H1 (cell line): Measurements from ENCODE around the gene SLC39A6. TPM values are rescaled to one million over a fixed set of nuclear protein-coding genes. Genes with fewer than 3 reads are reported as not detected.

Experiments
- CTCF ChIA-PET: fragments of 300-600 bp; sonication (Branson Sonifier 250); formaldehyde crosslinking; loops from one replicate; lab custom pipeline; 2021; ENCODE audit not compliant: partially characterized antibody; lab: Charles Lee
- POLR2A ChIA-PET: fragments of 300-600 bp; sonication (Branson Sonifier 250); formaldehyde crosslinking; loops from one replicate; lab custom pipeline; 2021; ENCODE audit warnings: inconsistent platforms; ENCODE audit not compliant: partially characterized antibody; lab: Charles Lee
- DNase-seq, 2 experiments: peaks; one replicate each; pipeline versions ENCODE4 v3.0.0 to v3.0.0-alpha.2; 2010 to 2022; ENCODE audit warnings: low spot score in 2 of 2, low read depth in 1 of 2, mixed read lengths in 1 of 2
- FAIRE-seq: peaks from 2 replicates; lab custom pipeline; 2011; peaks lifted over from hg19 to GRCh38; lab: Jason Lieb, UNC
- H2AFZ ChIP-seq: 2 replicates; pipeline ENCODE4 v1.8.1; 2012; ENCODE audit warnings: low read length, inconsistent platforms
- H2AK5ac ChIP-seq: 2 replicates; pipeline ENCODE4 v1.6.1; 2013; ENCODE audit warnings: low read depth, low read length
- H2BK120ac ChIP-seq: replicated peaks from 2 replicates; pipeline ENCODE3; 2013; ENCODE audit warnings: low read depth, low read length, inconsistent platforms
- H2BK12ac ChIP-seq: 2 replicates; pipeline ENCODE4 v1.6.1; 2013; ENCODE audit warnings: low read depth, low read length
- H2BK15ac ChIP-seq: 2 replicates; pipeline ENCODE4 v1.6.1; 2013; ENCODE audit warnings: low read length
- H2BK20ac ChIP-seq: 2 replicates; pipeline ENCODE4 v1.6.1; 2013; ENCODE audit warnings: low read length
- H2BK5ac ChIP-seq: 2 replicates; pipeline ENCODE4 v1.6.1; 2013; ENCODE audit warnings: low read depth, low read length
- H3K14ac ChIP-seq: 2 replicates; pipeline ENCODE4 v1.6.1; 2013; ENCODE audit warnings: inconsistent platforms; ENCODE audit not compliant: insufficient read length
- H3K18ac ChIP-seq: 2 replicates; pipeline ENCODE4 v1.6.1; 2013; ENCODE audit warnings: low read length; ENCODE audit errors: extremely low read depth
- H3K23ac ChIP-seq: 2 replicates; pipeline ENCODE4 v1.6.1; 2013; ENCODE audit warnings: inconsistent platforms; ENCODE audit not compliant: insufficient read length
- H3K23me2 ChIP-seq: 2 replicates; pipeline ENCODE4 v1.6.1; 2013; ENCODE audit warnings: low read depth, low read length
- H3K27ac ChIP-seq: 2 replicates; pipeline ENCODE4 v1.6.1; 2011; ENCODE audit warnings: low read depth, low read length, inconsistent platforms
- H3K27me3 ChIP-seq, 4 experiments: replicated peaks in 1 of 4; 1 replicate in 1 of 4; 2 replicates in 3 of 4; pipeline versions ENCODE4 v1.6.1 to v1.8.1; 2011 to 2013; ENCODE audit warnings: low read length in 3 of 4, mild to moderate bottlenecking in 3 of 4, inconsistent platforms in 2 of 4, mixed read lengths in 2 of 4, moderate library complexity in 1 of 4; ENCODE audit not compliant: control insufficient read depth in 3 of 4, insufficient read depth in 3 of 4; ENCODE audit errors: extremely low read depth in 1 of 4
- H3K36me3 ChIP-seq, 4 experiments: 2 replicates each; pipeline versions ENCODE4 v1.6.1 to v1.8.1; 2011 to 2013; ENCODE audit warnings: mild to moderate bottlenecking in 4 of 4, low read length in 3 of 4, moderate library complexity in 2 of 4, control low read depth in 1 of 4, inconsistent platforms in 1 of 4; ENCODE audit not compliant: insufficient read depth in 4 of 4, control insufficient read depth in 2 of 4
- H3K4ac ChIP-seq: replicated peaks from 2 replicates; pipeline ENCODE3; 2013; ENCODE audit warnings: low read length, low read depth, mixed read lengths, inconsistent platforms; ENCODE audit not compliant: insufficient read length
- H3K4me1 ChIP-seq, 4 experiments: replicated peaks in 1 of 4; 1 replicate in 1 of 4; 2 replicates in 3 of 4; pipeline versions ENCODE4 v1.6.1 to v1.8.1; 2011 to 2013; ENCODE audit warnings: low read length in 3 of 4, inconsistent platforms in 2 of 4, mixed read lengths in 1 of 4; ENCODE audit not compliant: insufficient read depth in 4 of 4, control insufficient read depth in 3 of 4
- H3K4me2 ChIP-seq, 2 experiments: 2 replicates each; pipeline versions ENCODE4 v1.6.1 to v1.8.1; 2011 to 2013; ENCODE audit warnings: low read depth in 2 of 2, low read length in 2 of 2, control low read depth in 1 of 2, inconsistent platforms in 1 of 2, mild to moderate bottlenecking in 1 of 2; ENCODE audit not compliant: insufficient read depth in 1 of 2
- H3K4me3 ChIP-seq, 4 experiments: fragments of 200-600, 300-600 bp in 1 of 4; sonication (generic), shearing (Covaris generic), sonication (Bioruptor Twin) in 1 of 4; 2 replicates each; pipeline versions ENCODE4 v1.5.1 to v1.8.1; 2011 to 2016; ENCODE audit warnings: low read length in 4 of 4, low read depth in 3 of 4, control low read depth in 2 of 4, inconsistent platforms in 2 of 4, mild to moderate bottlenecking in 2 of 4, mixed read lengths in 1 of 4, moderate library complexity in 1 of 4; ENCODE audit not compliant: insufficient read depth in 2 of 4; ENCODE audit errors: extremely low read depth in 1 of 4
- H3K56ac ChIP-seq: replicated peaks from 2 replicates; pipeline ENCODE3; 2013; ENCODE audit warnings: low read depth, mild to moderate bottlenecking, mixed read lengths, low read length, inconsistent platforms; ENCODE audit not compliant: insufficient read length
- H3K79me1 ChIP-seq: 2 replicates; pipeline ENCODE4 v1.6.1; 2013; ENCODE audit warnings: low read depth, low read length, control low read depth
- H3K79me2 ChIP-seq, 2 experiments: 2 replicates each; pipeline versions ENCODE4 v1.6.1 to v1.8.1; 2012 to 2013; ENCODE audit warnings: low read length in 2 of 2, mild to moderate bottlenecking in 2 of 2, inconsistent platforms in 1 of 2; ENCODE audit not compliant: insufficient read depth in 2 of 2, control insufficient read depth in 1 of 2
- H3K9ac ChIP-seq, 4 experiments: replicated peaks in 1 of 4; 1 replicate in 1 of 4; 2 replicates in 3 of 4; pipeline versions ENCODE4 v1.6.1 to v1.8.1; 2011 to 2013; ENCODE audit warnings: low read depth in 3 of 4, low read length in 3 of 4, control low read depth in 2 of 4, mild to moderate bottlenecking in 2 of 4, moderate library complexity in 2 of 4, inconsistent platforms in 1 of 4; ENCODE audit errors: extremely low read depth in 1 of 4
- H3K9me3 ChIP-seq, 2 experiments: 2 replicates each; pipeline versions ENCODE4 v1.6.1 to v1.8.1; 2012 to 2013; ENCODE audit warnings: mild to moderate bottlenecking in 2 of 2, moderate library complexity in 2 of 2, control low read depth in 1 of 2, inconsistent platforms in 1 of 2, low read depth in 1 of 2, low read length in 1 of 2, mixed read lengths in 1 of 2; ENCODE audit not compliant: insufficient read depth in 2 of 2
- H4K20me1 ChIP-seq, 2 experiments: replicated peaks in 1 of 2; 2 replicates each; pipeline versions ENCODE3 to v1.8.1; 2011 to 2013; ENCODE audit warnings: inconsistent platforms in 2 of 2, low read length in 2 of 2, mild to moderate bottlenecking in 1 of 2; ENCODE audit not compliant: insufficient read depth in 2 of 2, control insufficient read depth in 1 of 2
- H4K5ac ChIP-seq: 2 replicates; pipeline ENCODE4 v1.6.1; 2013; ENCODE audit warnings: low read length, low read depth, mixed read lengths, inconsistent platforms; ENCODE audit not compliant: insufficient read length
- H4K8ac ChIP-seq: 2 replicates; pipeline ENCODE4 v1.8.0; 2013; ENCODE audit warnings: mild to moderate bottlenecking, moderate library complexity, low read length, inconsistent platforms; ENCODE audit not compliant: insufficient read depth; ENCODE audit errors: extremely low read depth
- H4K91ac ChIP-seq: replicated peaks from 2 replicates; pipeline ENCODE3; 2013; ENCODE audit warnings: low read length, mixed read lengths, inconsistent platforms; ENCODE audit not compliant: insufficient read length
- ASH2L ChIP-seq: fragments of 200-600, 300-600 bp; sonication (generic); IDR thresholded peaks from one replicate; pipeline ENCODE4 v1.7.1; 2017; ENCODE audit warnings: low read length
- BACH1 ChIP-seq: IDR thresholded peaks from 2 replicates; pipeline ENCODE4 v1.6.1; 2012; ENCODE audit warnings: low read length, improper control_type of control experiment
- BCL11A ChIP-seq, 2 experiments: IDR thresholded peaks; one replicate each; pipeline ENCODE4 v1.6.1; 2011; ENCODE audit warnings: low read depth in 2 of 2, low read length in 2 of 2, mild to moderate bottlenecking in 2 of 2
- CBX5 ChIP-seq: fragments of 300-800, 300-1000 bp; sonication (generic); IDR thresholded peaks from 2 replicates; pipeline ENCODE4 v1.7.1; 2016; ENCODE audit warnings: antibody characterized with exemption, low read length, low read depth
- E2F6 ChIP-seq: IDR thresholded peaks from 2 replicates; pipeline ENCODE4 v1.6.1; 2012; ENCODE audit warnings: inconsistent platforms
- EP300 ChIP-seq, 2 experiments: IDR thresholded peaks; 1 replicate in 1 of 2; 2 replicates in 1 of 2; pipeline ENCODE4 v1.6.1; 2011 to 2012; ENCODE audit warnings: low read depth in 2 of 2, low read length in 2 of 2, mild to moderate bottlenecking in 2 of 2, borderline replicate concordance in 1 of 2, inconsistent platforms in 1 of 2, moderate library complexity in 1 of 2
- FOSL1 ChIP-seq: IDR thresholded peaks from 2 replicates; pipeline ENCODE4 v1.6.1; 2011; ENCODE audit warnings: mild to moderate bottlenecking, low read depth, low read length, moderate library complexity; ENCODE audit not compliant: insufficient read depth
- GTF2F1 ChIP-seq: IDR thresholded peaks from 2 replicates; pipeline ENCODE4 v1.6.1; 2012; ENCODE audit warnings: low read depth, low read length, improper control_type of control experiment, borderline replicate concordance
- JUND ChIP-seq: IDR thresholded peaks from 2 replicates; pipeline ENCODE4 v1.6.1; 2011; ENCODE audit warnings: mild to moderate bottlenecking, improper control_type of control experiment, low read length
- KDM1A ChIP-seq: fragments of 200-600, 300-600 bp; sonication (generic); IDR thresholded peaks from 2 replicates; pipeline ENCODE4 v1.7.1; 2016; ENCODE audit warnings: mild to moderate bottlenecking, low read length, borderline replicate concordance
- KDM4A ChIP-seq: IDR thresholded peaks from one replicate; pipeline ENCODE4 v1.7.1; 2012; ENCODE audit warnings: low read depth, mild to moderate bottlenecking, moderate library complexity, low read length, inconsistent platforms; ENCODE audit not compliant: severe bottlenecking
- SAP30 ChIP-seq: fragments of 300-600 bp; sonication (generic); IDR thresholded peaks from 2 replicates; pipeline ENCODE4 v1.7.1; 2012; ENCODE audit warnings: low read length, moderate library complexity, mild to moderate bottlenecking, inconsistent platforms; ENCODE audit not compliant: insufficient read depth, insufficient replicate concordance
- SRF ChIP-seq: IDR thresholded peaks from 2 replicates; pipeline ENCODE4 v1.6.1; 2011; ENCODE audit warnings: mild to moderate bottlenecking, low read depth, low read length, moderate library complexity
- TAF1 ChIP-seq: IDR thresholded peaks from 2 replicates; pipeline ENCODE4 v1.6.1; 2011; ENCODE audit warnings: mild to moderate bottlenecking, low read depth, low read length
- WGBS, 2 experiments: shearing (Covaris generic) in 1 of 2; methylation state at CpG; one replicate each; pipeline versions ENCODE4 v1.1.6 to v1.1.7; 2013 to 2015; ENCODE audit warnings: low lambda C conversion rate in 2 of 2, mixed read lengths in 2 of 2, inconsistent platforms in 1 of 2, low coverage in 1 of 2, missing lambda C conversion rate in 1 of 2; ENCODE audit not compliant: insufficient replicate concordance in 2 of 2, insufficient coverage in 1 of 2, insufficient read length in 1 of 2; ENCODE audit errors: extremely low coverage in 1 of 2, missing lambda C conversion rate in 1 of 2; 5-methylcytosine and 5-hydroxymethylcytosine counted together
- polyA plus RNA-seq, 7 experiments: library from polyadenylated mRNA; depleted of rRNA in 3 of 7; stranded (reverse) in 5 of 7; unstranded in 2 of 7; fragments of >200 nt in 5 of 7; fragments of 200-250 nt in 2 of 7; gene quantifications; 1 replicate in 5 of 7; 2 replicates in 1 of 7; 4 replicates in 1 of 7; pipeline versions ENCODE4 v1.2.1 to v1.2.3, GENCODE V29; 2011 to 2013; ENCODE audit warnings: missing spikeins in 2 of 7, mixed read lengths in 2 of 7
- total RNA-seq: library from RNA; stranded (reverse); fragmentation: NEBNext Ultra II Directional; extraction: Animal tissue kit (Norgen Biotek cat#: 25700); gene quantifications from 2 replicates; pipeline ENCODE4 v1.2.1, GENCODE V29; 2021

The SLC39A6 gene
- total and polyA plus RNA-seq, 2 of the 8 experiments (the other 6 are each of a cell fraction or from before 2014, with no cell fraction given): 36.8 to 55.4 TPM

- POLR2A ChIA-PET: no interaction called here
- TF ChIP-seq FOSL1 (no peak), SAP30 (no peak), TAF1 (no peak), ASH2L (no peak), KDM4A (no peak), BACH1 (no peak), E2F6 (no peak), KDM1A (no peak), SRF (no peak), CBX5 (no peak), JUND (no peak), GTF2F1 (no peak), EP300 (IDR thresholded peaks at IDR 0.05; ENCODE audit: borderline replicate concordance in 1 of 2, low read depth in 2 of 2, low read length in 2 of 2) (no peak), BCL11A (IDR thresholded peaks at IDR 0.05; ENCODE audit: low read depth in 2 of 2, low read length in 2 of 2) (no peak)
Observed at GRCh38 chr18:36176711-36177110, 47.6 kb upstream of the SLC39A6 start.

More at GRCh38 chr18:36176711-36177110, 47.6 kb upstream of the SLC39A6 start:
- CTCF ChIA-PET: interaction anchor here (1.5 kb wide), 1 partner anchor 24 kb away, joined by 3 read pairs; no protein-coding TSS in a partner anchor
- Histone ChIP-seq H3K56ac (no peak overlapping the region), H3K79me2 (no peaks in the 10 kb centered on the region), H3K79me1 (no peaks in the 10 kb centered on the region), H2AK5ac (no peak overlapping the region), H3K9me3 (no peaks in the 10 kb centered on the region), H2BK120ac (no peak overlapping the region), H4K5ac (no peak overlapping the region), H4K20me1 (peaks cover 0 to 2% of the 10 kb centered on the region in 2 experiments), H3K9ac (no peak overlapping the region), H3K4me3 (no peak overlapping the region), H2BK15ac (no peak overlapping the region), H3K4ac (no peak overlapping the region), H3K27ac (no peak overlapping the region), H2AFZ (no peak overlapping the region), H4K91ac (no peak overlapping the region), H3K4me1 (no peaks in the 10 kb centered on the region; a peak in 1 of 7 replicates), H2BK12ac (no peak overlapping the region), H3K36me3 (peaks cover 4 to 46% (median 32%) of the 10 kb centered on the region in 4 experiments; a peak in 7 of 8 replicates), H3K14ac (no peak overlapping the region), H3K4me2 (no peak overlapping the region), H3K23ac (no peak overlapping the region), H2BK20ac (no peak overlapping the region), H3K23me2 (no peaks in the 10 kb centered on the region), H3K18ac (no peak overlapping the region), H3K27me3 (no peaks in the 10 kb centered on the region), H2BK5ac (no peak overlapping the region), H4K8ac (no peak overlapping the region)
- DNase-seq (no peak), FAIRE-seq (no peak)
- WGBS, 2 experiments: 89% methylated on average over 9 of the region's 9 CpGs; no CpG with 5 or more reads in 1 of the 2 experiments
